HepG2 (cell line): ENCODE data around the gene ABT1. TPM values are rescaled to one million over a fixed set of nuclear protein-coding genes. Genes with fewer than 3 reads are reported as not detected.
A peak's percentile ranks its signal among the peaks of the same experiment; 100 is the strongest.

Experiments used
- CENPT ChIP-seq: sonication (generic); formaldehyde crosslinking; IDR thresholded peaks from 2 replicates; pipeline ENCODE4 v1.8.0; 2022; ENCODE audit warnings: low read depth, mild to moderate bottlenecking, moderate library complexity, missing genetic modification reagents
- CHD2 ChIP-seq: IDR thresholded peaks from 2 replicates; pipeline ENCODE4 v1.6.1; 2011; ENCODE audit warnings: low read depth, low read length, improper control_type of control experiment
- GTF2F1 ChIP-seq: fragments of 150-350 bp; IDR thresholded peaks from 2 replicates; pipeline ENCODE4 v1.6.1; 2014; ENCODE audit warnings: low read length
- HMG20B ChIP-seq: conservative IDR thresholded peaks from 2 replicates; pipeline ENCODE4 v1.6.1; 2016; ENCODE audit warnings: missing genetic modification reagents, missing compliant biosample characterization
- MAFF ChIP-seq: IDR thresholded peaks from 2 replicates; pipeline ENCODE4 v1.6.1; 2011; ENCODE audit warnings: low read depth, low read length, improper control_type of control experiment
- PLRG1 ChIP-seq: fragments of 450-650 bp; conservative IDR thresholded peaks from 2 replicates; pipeline ENCODE4 v1.6.1; 2016
- RAD51 ChIP-seq: fragments of 450-650 bp; IDR thresholded peaks from 2 replicates; pipeline ENCODE4 v1.6.1; 2016; ENCODE audit warnings: borderline replicate concordance
- RBM22 ChIP-seq: fragments of 200-400 bp; formaldehyde crosslinking; optimal IDR thresholded peaks from 2 replicates; pipeline ENCODE3; 2017; ENCODE audit warnings: mild to moderate bottlenecking, low read length, moderate library complexity
- SNAPC2 ChIP-seq: sonication (generic); formaldehyde crosslinking; IDR thresholded peaks from 2 replicates; pipeline ENCODE4 v1.8.1; 2022; ENCODE audit warnings: mild to moderate bottlenecking, missing genetic modification reagents
- TCF7 ChIP-seq: sonication (generic); IDR thresholded peaks from 2 replicates; pipeline ENCODE4 v1.6.1; 2016; ENCODE audit warnings: antibody characterized with exemption, low read depth
- ZNF501 ChIP-seq: sonication (generic); formaldehyde crosslinking; IDR thresholded peaks from 2 replicates; pipeline ENCODE4 v1.5.1; 2020; ENCODE audit warnings: mild to moderate bottlenecking, moderate library complexity, missing genetic modification reagents
- ZNF577 ChIP-seq: sonication (generic); formaldehyde crosslinking; IDR thresholded peaks from 2 replicates; pipeline ENCODE4 v1.4.0; 2020; ENCODE audit warnings: mild to moderate bottlenecking, low read depth, missing genetic modification reagents, borderline replicate concordance
- ZNF605 ChIP-seq: sonication (generic); formaldehyde crosslinking; IDR thresholded peaks from 2 replicates; pipeline ENCODE4 v1.8.0; 2022; ENCODE audit warnings: mild to moderate bottlenecking, missing genetic modification reagents
- ZNF75D ChIP-seq: sonication (generic); formaldehyde crosslinking; IDR thresholded peaks from 2 replicates; pipeline ENCODE4 v1.8.1; 2023; ENCODE audit warnings: missing genetic modification reagents, mild to moderate bottlenecking, borderline replicate concordance
- ZSCAN12 ChIP-seq: sonication (generic); formaldehyde crosslinking; IDR thresholded peaks from 2 replicates; pipeline ENCODE4 v1.9.0; 2021; ENCODE audit warnings: mild to moderate bottlenecking, missing genetic modification reagents
- ZZZ3 ChIP-seq: sonication (generic); formaldehyde crosslinking; IDR thresholded peaks from 2 replicates; pipeline ENCODE4 v1.4.0; 2020; ENCODE audit warnings: missing genetic modification reagents, mild to moderate bottlenecking, borderline replicate concordance
- polyA plus RNA-seq, 8 experiments: library from polyadenylated mRNA; depleted of rRNA in 3 of 8; stranded (reverse) in 7 of 8; unstranded in 1 of 8; fragments of >200 nt; fragmentation: Illumina TruSeq in 4 of 8; extraction: Trizol in 4 of 8; gene quantifications; 2 replicates each; pipeline versions ENCODE4 v1.2.1 to v1.2.3, GENCODE V29; 2011 to 2016; ENCODE audit warnings: low read depth in 4 of 8, missing spikeins in 1 of 8, mixed read lengths in 1 of 8; ENCODE audit not compliant: insufficient read depth in 1 of 8
- total RNA-seq, 5 experiments: library from RNA; depleted of rRNA; stranded (reverse); fragments of >200 nt; fragmentation: Illumina TruSeq; extraction: Trizol; gene quantifications; 2 replicates each; pipeline ENCODE4 v1.2.3, GENCODE V29; 2016; ENCODE audit warnings: low read depth in 1 of 5
- TF ChIP-seq, protein P1 (sequence below): sonication (generic); formaldehyde crosslinking; IDR thresholded peaks from 2 replicates; pipeline ENCODE4 v1.5.1; 2020; ENCODE audit warnings: missing genetic modification reagents, mild to moderate bottlenecking, borderline replicate concordance
- TF ChIP-seq, protein P2 (sequence below): sonication (generic); formaldehyde crosslinking; IDR thresholded peaks from 2 replicates; pipeline ENCODE4 v1.4.0; 2020; ENCODE audit warnings: missing genetic modification reagents
- TF ChIP-seq, protein P3 (sequence below): sonication (generic); formaldehyde crosslinking; conservative IDR thresholded peaks from 2 replicates; pipeline ENCODE4 v1.8.0; 2022; ENCODE audit warnings: mild to moderate bottlenecking, moderate library complexity, missing genetic modification reagents
- TF ChIP-seq, protein P4 (sequence below): sonication (generic); formaldehyde crosslinking; IDR thresholded peaks from 2 replicates; pipeline ENCODE4 v1.8.1; 2022; ENCODE audit warnings: low read depth, mild to moderate bottlenecking, missing genetic modification reagents
- TF ChIP-seq, protein P5 (sequence below): sonication (generic); formaldehyde crosslinking; conservative IDR thresholded peaks from 2 replicates; pipeline ENCODE4 v1.8.0; 2022; ENCODE audit warnings: low read depth, missing genetic modification reagents

Gene ABT1
- total and polyA plus RNA-seq, 2 of the 13 experiments (the other 11 are each of a cell fraction or from before 2014, with no cell fraction given): 38.4 TPM

DNA sequence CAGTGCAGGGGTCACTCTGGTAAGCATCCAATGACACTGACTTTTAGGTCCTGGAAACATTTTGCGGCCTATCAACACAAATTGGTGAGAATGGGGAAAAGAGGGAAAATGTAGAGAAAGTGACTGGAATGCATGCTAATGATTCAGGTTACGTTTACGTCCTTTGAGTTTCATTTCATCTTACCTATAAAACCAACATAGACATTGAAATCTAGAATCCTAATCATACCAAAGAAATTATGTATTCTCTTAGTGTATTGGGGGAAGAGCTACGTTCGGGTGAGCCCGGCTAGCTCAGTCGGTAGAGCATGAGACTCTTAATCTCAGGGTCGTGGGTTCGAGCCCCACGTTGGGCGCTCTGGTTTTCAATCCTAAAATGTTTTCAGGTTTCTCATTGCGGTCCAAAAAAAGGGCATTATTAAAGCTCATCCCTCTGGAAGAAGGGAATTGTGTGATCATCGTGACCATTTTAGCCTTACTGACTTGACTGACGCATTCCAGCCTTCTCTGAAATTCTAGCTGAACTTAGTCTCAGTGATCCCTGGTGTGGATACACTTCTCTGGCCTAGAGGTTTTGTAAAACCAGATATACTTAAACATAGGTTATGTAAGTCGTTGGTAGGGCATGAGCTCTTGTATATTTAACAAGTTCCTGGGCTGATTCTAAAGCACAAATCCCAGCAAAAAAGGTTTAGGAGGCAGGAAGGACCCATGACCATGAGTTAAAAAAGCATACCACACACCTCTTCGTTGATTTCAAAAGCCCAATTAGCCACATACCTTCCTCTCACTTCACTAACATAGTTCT, 40.3 kb upstream of the ABT1 start (continued):
- TF ChIP-seq, protein P1, sequence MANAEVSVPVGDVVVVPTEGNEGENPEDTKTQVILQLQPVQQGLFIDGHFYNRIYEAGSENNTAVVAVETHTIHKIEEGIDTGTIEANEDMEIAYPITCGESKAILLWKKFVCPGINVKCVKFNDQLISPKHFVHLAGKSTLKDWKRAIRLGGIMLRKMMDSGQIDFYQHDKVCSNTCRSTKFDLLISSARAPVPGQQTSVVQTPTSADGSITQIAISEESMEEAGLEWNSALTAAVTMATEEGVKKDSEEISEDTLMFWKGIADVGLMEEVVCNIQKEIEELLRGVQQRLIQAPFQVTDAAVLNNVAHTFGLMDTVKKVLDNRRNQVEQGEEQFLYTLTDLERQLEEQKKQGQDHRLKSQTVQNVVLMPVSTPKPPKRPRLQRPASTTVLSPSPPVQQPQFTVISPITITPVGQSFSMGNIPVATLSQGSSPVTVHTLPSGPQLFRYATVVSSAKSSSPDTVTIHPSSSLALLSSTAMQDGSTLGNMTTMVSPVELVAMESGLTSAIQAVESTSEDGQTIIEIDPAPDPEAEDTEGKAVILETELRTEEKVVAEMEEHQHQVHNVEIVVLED (CRISPR knock-in tag): peak; percentile 28; the same call in 1 of the 2 replicates
- TF ChIP-seq ZNF75D (CRISPR knock-in tag) (no peak), SNAPC2 (CRISPR knock-in tag) (peak; percentile 77; the same call in 1 of the 2 replicates), TCF7 (no peak), GTF2F1 (0 out of 2 replicates have a peak, but pooled peaks have one; percentile 59), CHD2 (no peak), MAFF (no peak), ZSCAN12 (peak; percentile 44; the same call in 1 of the 2 replicates), ZNF501 (CRISPR knock-in tag) (peak; percentile 56), RBM22 (peak; percentile 97), CENPT (CRISPR knock-in tag) (no peak), HMG20B (CRISPR knock-in tag) (no peak), ZNF577 (CRISPR knock-in tag) (no peak), PLRG1 (no peak), ZNF605 (peak; percentile 66; the same call in 1 of the 2 replicates), ZZZ3 (CRISPR knock-in tag) (no peak), RAD51 (no peak)
- TF ChIP-seq, protein P2, sequence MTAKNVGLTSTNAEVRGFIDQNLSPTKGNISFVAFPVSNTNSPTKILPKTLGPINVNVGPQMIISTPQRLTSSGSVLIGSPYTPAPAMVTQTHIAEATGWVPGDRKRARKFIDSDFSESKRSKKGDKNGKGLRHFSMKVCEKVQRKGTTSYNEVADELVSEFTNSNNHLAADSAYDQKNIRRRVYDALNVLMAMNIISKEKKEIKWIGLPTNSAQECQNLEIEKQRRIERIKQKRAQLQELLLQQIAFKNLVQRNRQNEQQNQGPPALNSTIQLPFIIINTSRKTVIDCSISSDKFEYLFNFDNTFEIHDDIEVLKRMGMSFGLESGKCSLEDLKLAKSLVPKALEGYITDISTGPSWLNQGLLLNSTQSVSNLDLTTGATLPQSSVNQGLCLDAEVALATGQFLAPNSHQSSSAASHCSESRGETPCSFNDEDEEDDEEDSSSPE (CRISPR knock-in tag): no peak
- TF ChIP-seq, protein P3, sequence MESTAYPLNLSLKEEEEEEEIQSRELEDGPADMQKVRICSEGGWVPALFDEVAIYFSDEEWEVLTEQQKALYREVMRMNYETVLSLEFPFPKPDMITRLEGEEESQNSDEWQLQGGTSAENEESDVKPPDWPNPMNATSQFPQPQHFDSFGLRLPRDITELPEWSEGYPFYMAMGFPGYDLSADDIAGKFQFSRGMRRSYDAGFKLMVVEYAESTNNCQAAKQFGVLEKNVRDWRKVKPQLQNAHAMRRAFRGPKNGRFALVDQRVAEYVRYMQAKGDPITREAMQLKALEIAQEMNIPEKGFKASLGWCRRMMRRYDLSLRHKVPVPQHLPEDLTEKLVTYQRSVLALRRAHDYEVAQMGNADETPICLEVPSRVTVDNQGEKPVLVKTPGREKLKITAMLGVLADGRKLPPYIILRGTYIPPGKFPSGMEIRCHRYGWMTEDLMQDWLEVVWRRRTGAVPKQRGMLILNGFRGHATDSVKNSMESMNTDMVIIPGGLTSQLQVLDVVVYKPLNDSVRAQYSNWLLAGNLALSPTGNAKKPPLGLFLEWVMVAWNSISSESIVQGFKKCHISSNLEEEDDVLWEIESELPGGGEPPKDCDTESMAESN (CRISPR knock-in tag): peak; percentile 85
- TF ChIP-seq, protein P4, sequence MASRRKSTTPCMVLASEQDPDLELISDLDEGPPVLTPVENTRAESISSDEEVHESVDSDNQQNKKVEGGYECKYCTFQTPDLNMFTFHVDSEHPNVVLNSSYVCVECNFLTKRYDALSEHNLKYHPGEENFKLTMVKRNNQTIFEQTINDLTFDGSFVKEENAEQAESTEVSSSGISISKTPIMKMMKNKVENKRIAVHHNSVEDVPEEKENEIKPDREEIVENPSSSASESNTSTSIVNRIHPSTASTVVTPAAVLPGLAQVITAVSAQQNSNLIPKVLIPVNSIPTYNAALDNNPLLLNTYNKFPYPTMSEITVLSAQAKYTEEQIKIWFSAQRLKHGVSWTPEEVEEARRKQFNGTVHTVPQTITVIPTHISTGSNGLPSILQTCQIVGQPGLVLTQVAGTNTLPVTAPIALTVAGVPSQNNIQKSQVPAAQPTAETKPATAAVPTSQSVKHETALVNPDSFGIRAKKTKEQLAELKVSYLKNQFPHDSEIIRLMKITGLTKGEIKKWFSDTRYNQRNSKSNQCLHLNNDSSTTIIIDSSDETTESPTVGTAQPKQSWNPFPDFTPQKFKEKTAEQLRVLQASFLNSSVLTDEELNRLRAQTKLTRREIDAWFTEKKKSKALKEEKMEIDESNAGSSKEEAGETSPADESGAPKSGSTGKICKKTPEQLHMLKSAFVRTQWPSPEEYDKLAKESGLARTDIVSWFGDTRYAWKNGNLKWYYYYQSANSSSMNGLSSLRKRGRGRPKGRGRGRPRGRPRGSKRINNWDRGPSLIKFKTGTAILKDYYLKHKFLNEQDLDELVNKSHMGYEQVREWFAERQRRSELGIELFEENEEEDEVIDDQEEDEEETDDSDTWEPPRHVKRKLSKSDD (CRISPR knock-in tag): peak; percentile 75; the same call in 1 of the 2 replicates
- TF ChIP-seq, protein P5, sequence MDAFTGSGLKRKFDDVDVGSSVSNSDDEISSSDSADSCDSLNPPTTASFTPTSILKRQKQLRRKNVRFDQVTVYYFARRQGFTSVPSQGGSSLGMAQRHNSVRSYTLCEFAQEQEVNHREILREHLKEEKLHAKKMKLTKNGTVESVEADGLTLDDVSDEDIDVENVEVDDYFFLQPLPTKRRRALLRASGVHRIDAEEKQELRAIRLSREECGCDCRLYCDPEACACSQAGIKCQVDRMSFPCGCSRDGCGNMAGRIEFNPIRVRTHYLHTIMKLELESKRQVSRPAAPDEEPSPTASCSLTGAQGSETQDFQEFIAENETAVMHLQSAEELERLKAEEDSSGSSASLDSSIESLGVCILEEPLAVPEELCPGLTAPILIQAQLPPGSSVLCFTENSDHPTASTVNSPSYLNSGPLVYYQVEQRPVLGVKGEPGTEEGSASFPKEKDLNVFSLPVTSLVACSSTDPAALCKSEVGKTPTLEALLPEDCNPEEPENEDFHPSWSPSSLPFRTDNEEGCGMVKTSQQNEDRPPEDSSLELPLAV: no peak
